HepG2 (cell line): ENCODE measurements around the gene SLCO2A1. TPM values are rescaled to one million over a fixed set of nuclear protein-coding genes. Genes with fewer than 3 reads are reported as not detected.
A peak's percentile ranks its signal among the peaks of the same experiment; 100 is the strongest.

Experiments used
- CAMTA2 ChIP-seq: sonication (generic); formaldehyde crosslinking; IDR thresholded peaks from 2 replicates; pipeline ENCODE4 v1.4.0; 2020; ENCODE audit warnings: mild to moderate bottlenecking, missing genetic modification reagents, borderline replicate concordance
- HNF4A ChIP-seq: sonication (generic); formaldehyde crosslinking; IDR thresholded peaks from 2 replicates; pipeline ENCODE4 v1.4.0; 2020; ENCODE audit warnings: missing genetic modification reagents
- ISL2 ChIP-seq: sonication (generic); formaldehyde crosslinking; IDR thresholded peaks from 2 replicates; pipeline ENCODE4 v1.5.0; 2020; ENCODE audit warnings: missing genetic modification reagents
- MTA1 ChIP-seq: sonication (generic); formaldehyde crosslinking; IDR thresholded peaks from 2 replicates; pipeline ENCODE4 v1.4.0; 2020; ENCODE audit warnings: missing genetic modification reagents, mild to moderate bottlenecking, borderline replicate concordance
- NFIC ChIP-seq: IDR thresholded peaks from 2 replicates; pipeline ENCODE4 v1.6.1; 2012; ENCODE audit warnings: mild to moderate bottlenecking, low read length, inconsistent platforms
- NR2F1 ChIP-seq, 2 experiments: fragments of 450-650 bp in 1 of 2; formaldehyde crosslinking in 1 of 2; IDR thresholded peaks; 2 replicates each; pipeline versions ENCODE4 v1.5.0 to v1.6.1; 2016 to 2020; ENCODE audit warnings: mild to moderate bottlenecking in 1 of 2, missing compliant biosample characterization in 1 of 2, missing genetic modification reagents in 1 of 2, moderate library complexity in 1 of 2
- RFX1 ChIP-seq: fragments of 450-650 bp; IDR thresholded peaks from 2 replicates; pipeline ENCODE4 v1.6.1; 2017
- SAP130 ChIP-seq: IDR thresholded peaks from 2 replicates; pipeline ENCODE4 v1.6.1; 2016; ENCODE audit warnings: low read depth
- SKI ChIP-seq: fragments of 450-650 bp; IDR thresholded peaks from one replicate; pipeline ENCODE4 v1.6.1; 2018; ENCODE audit warnings: mild to moderate bottlenecking; ENCODE audit not compliant: partially characterized antibody
- SMARCE1 ChIP-seq: fragments of 450-650 bp; IDR thresholded peaks from 2 replicates; pipeline ENCODE4 v1.6.1; 2017; ENCODE audit warnings: borderline replicate concordance
- SNAPC5 ChIP-seq: sonication (generic); formaldehyde crosslinking; IDR thresholded peaks from 2 replicates; pipeline ENCODE4 v1.8.1; 2023; ENCODE audit warnings: mild to moderate bottlenecking, missing genetic modification reagents, borderline replicate concordance
- SOX6 ChIP-seq, 2 experiments: fragments of 450-650 bp in 1 of 2; sonication (generic) in 1 of 2; formaldehyde crosslinking in 1 of 2; IDR thresholded peaks; 2 replicates each; pipeline versions ENCODE4 v1.4.0 to v1.6.1; 2017 to 2020; ENCODE audit warnings: antibody characterized with exemption in 1 of 2, mild to moderate bottlenecking in 1 of 2, missing genetic modification reagents in 1 of 2
- ZBTB37 ChIP-seq: sonication (generic); formaldehyde crosslinking; IDR thresholded peaks from 2 replicates; pipeline ENCODE4 v1.4.0; 2020; ENCODE audit warnings: mild to moderate bottlenecking, missing genetic modification reagents
- ZBTB39 ChIP-seq: sonication (generic); formaldehyde crosslinking; IDR thresholded peaks from 2 replicates; pipeline ENCODE4 v1.5.0; 2020; ENCODE audit warnings: missing genetic modification reagents
- ZBTB43 ChIP-seq: sonication (generic); formaldehyde crosslinking; conservative IDR thresholded peaks from 2 replicates; pipeline ENCODE4 v1.4.0; 2020; ENCODE audit warnings: missing genetic modification reagents
- ZFP62 ChIP-seq: sonication (generic); formaldehyde crosslinking; IDR thresholded peaks from 2 replicates; pipeline ENCODE4 v1.4.0; 2020; ENCODE audit warnings: missing genetic modification reagents
- ZNF280B ChIP-seq: sonication (generic); formaldehyde crosslinking; IDR thresholded peaks from 2 replicates; pipeline ENCODE4 v1.5.0; 2020; ENCODE audit warnings: missing genetic modification reagents, mild to moderate bottlenecking, borderline replicate concordance
- ZNF333 ChIP-seq: sonication (generic); formaldehyde crosslinking; IDR thresholded peaks from 2 replicates; pipeline ENCODE4 v1.4.0; 2020; ENCODE audit warnings: mild to moderate bottlenecking, missing genetic modification reagents, borderline replicate concordance
- ZNF550 ChIP-seq: sonication (generic); formaldehyde crosslinking; IDR thresholded peaks from 2 replicates; pipeline ENCODE4 v1.4.0; 2020; ENCODE audit warnings: mild to moderate bottlenecking, missing genetic modification reagents, borderline replicate concordance
- ZNF772 ChIP-seq: sonication (generic); formaldehyde crosslinking; IDR thresholded peaks from 2 replicates; pipeline ENCODE4 v1.5.0; 2020; ENCODE audit warnings: mild to moderate bottlenecking, missing genetic modification reagents
- ZNF782 ChIP-seq: sonication (generic); formaldehyde crosslinking; IDR thresholded peaks from 2 replicates; pipeline ENCODE4 v1.4.0; 2020; ENCODE audit warnings: missing genetic modification reagents, mild to moderate bottlenecking, borderline replicate concordance
- polyA plus RNA-seq, 8 experiments: library from polyadenylated mRNA; depleted of rRNA in 3 of 8; stranded (reverse) in 7 of 8; unstranded in 1 of 8; fragments of >200 nt; fragmentation: Illumina TruSeq in 4 of 8; extraction: Trizol in 4 of 8; gene quantifications; 2 replicates each; pipeline versions ENCODE4 v1.2.1 to v1.2.3, GENCODE V29; 2011 to 2016; ENCODE audit warnings: low read depth in 4 of 8, missing spikeins in 1 of 8, mixed read lengths in 1 of 8; ENCODE audit not compliant: insufficient read depth in 1 of 8
- total RNA-seq, 5 experiments: library from RNA; depleted of rRNA; stranded (reverse); fragments of >200 nt; fragmentation: Illumina TruSeq; extraction: Trizol; gene quantifications; 2 replicates each; pipeline ENCODE4 v1.2.3, GENCODE V29; 2016; ENCODE audit warnings: low read depth in 1 of 5

SLCO2A1 gene
- total and polyA plus RNA-seq, 2 of the 13 experiments (the other 11 are each of a cell fraction or from before 2014, with no cell fraction given): 0.04 TPM; not detected in 1

GRCh38 chr3:134039161-134039862 lies 9.6 kb upstream of the SLCO2A1 start (continued):
- TF ChIP-seq ZBTB37 (no peak), CAMTA2 (CRISPR knock-in tag) (no peak), SOX6 (IDR thresholded peaks at IDR 0.05) (no peak), SOX6 (CRISPR knock-in tag; IDR thresholded peaks at IDR 0.05) (peak; percentile 26; the same call in 1 of the 2 replicates), ZNF280B (peak; percentile 44; the same call in 1 of the 2 replicates), SMARCE1 (no peak), SKI (no peak), ISL2 (CRISPR knock-in tag) (no peak), SNAPC5 (CRISPR knock-in tag) (no peak), ZNF550 (no peak), ZNF333 (CRISPR knock-in tag) (no peak), ZNF772 (CRISPR knock-in tag) (no peak), MTA1 (CRISPR knock-in tag) (0 out of 2 replicates have a peak, but pooled peaks have one; percentile 12), NR2F1 (CRISPR knock-in tag; IDR thresholded peaks at IDR 0.05) (peak in 1 of 2 experiments; percentile 41; a peak in 1 of 4 replicates), ZBTB39 (CRISPR knock-in tag) (no peak), RFX1 (no peak), ZBTB43 (CRISPR knock-in tag) (no peak), HNF4A (peak; percentile 38), ZNF782 (CRISPR knock-in tag) (0 out of 2 replicates have a peak, but pooled peaks have one; percentile 12), SAP130 (CRISPR knock-in tag) (0 out of 2 replicates have a peak, but pooled peaks have one; percentile 6), ZFP62 (CRISPR knock-in tag) (no peak), NFIC (no peak)
